A172 (cell line): ENCODE results near the gene TOMM40. TPM values are rescaled to one million over a fixed set of nuclear protein-coding genes. Genes with fewer than 3 reads are reported as not detected.
A peak's percentile ranks its signal among the peaks of the same experiment; 100 is the strongest.
"Not testable (repeated sequence)": the region's sequence is repeated elsewhere in the genome, so short reads cannot be mapped to it uniquely, and the experiment has no call there.

Experiments
- DNase-seq: peaks from one replicate; pipeline ENCODE4 v3.0.0-alpha.2; 2015; ENCODE audit warnings: low spot score
- total RNA-seq: library from RNA; depleted of rRNA; stranded (reverse); fragments of >200 nt; shearing (Covaris generic); gene quantifications from 2 replicates; pipeline ENCODE4 v1.2.3, GENCODE V29; 2014

TOMM40 gene
- total RNA-seq, 1 experiment from 2014 or later = 111 TPM

GRCh38 chr19:44871809-44872208 lies 19.2 kb upstream of the TOMM40 start:
- DNase-seq = no peak

- DNase-seq = no peak
Measured at GRCh38 chr19:44872661-44873060, 18.4 kb upstream of the TOMM40 start.

DNA sequence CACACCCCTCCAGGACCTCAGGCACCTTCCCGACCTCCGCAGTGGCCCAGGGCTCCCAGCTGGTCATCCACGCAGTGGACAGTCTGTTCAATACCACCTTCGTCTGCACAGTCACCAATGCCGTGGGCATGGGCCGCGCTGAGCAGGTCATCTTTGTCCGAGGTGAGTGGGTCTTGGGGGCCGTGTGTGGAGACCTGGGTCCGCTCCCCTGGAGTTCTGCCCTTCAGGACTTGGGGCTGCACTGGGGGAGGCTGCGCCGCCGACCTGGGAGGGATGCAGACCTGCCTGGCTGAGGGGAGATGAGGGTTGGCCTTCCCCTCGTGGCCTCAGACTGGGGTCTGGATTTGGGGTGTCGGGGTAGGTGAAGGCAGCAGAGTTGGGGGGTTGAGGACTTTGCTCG lies 16.7 kb upstream of the TOMM40 start:
- no peak for DNase-seq

DNA sequence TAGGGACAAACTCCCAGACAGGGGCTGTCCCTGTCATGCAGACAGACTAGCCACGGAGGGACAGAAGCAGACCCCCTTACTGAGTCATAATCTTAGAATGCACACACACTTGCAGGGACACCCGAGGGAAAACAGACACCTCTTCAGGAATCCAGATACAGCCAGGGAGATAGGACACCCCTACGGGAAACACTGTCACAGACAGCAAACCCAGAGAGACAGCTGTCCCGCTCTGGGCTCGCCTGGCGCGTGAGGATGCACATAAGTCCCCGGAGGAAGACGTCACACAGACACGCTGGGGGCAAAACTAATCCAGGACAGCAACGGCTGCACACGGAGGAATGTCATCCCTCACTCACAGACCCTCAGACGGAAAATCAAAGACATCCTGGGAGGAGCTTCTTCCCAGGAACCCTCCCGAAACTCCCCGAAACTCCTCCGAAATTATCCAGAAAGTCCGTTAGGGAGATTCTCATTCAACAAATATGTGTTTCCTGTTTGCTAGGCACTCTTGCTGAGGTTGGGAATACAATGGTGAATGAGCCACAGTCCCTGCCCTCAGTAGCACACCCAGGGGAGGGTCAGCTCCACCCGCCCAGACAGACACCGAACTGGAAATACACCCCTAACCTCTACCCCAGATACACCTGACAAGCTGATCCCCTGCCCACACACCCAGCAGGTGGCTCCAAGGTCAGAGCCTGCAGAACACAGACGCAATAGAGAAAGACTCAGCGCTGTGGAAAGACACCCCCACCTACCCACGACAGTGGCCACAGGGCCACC lies 15.2 kb upstream of the TOMM40 start:
- DNase-seq = peak; percentile 53

DNA sequence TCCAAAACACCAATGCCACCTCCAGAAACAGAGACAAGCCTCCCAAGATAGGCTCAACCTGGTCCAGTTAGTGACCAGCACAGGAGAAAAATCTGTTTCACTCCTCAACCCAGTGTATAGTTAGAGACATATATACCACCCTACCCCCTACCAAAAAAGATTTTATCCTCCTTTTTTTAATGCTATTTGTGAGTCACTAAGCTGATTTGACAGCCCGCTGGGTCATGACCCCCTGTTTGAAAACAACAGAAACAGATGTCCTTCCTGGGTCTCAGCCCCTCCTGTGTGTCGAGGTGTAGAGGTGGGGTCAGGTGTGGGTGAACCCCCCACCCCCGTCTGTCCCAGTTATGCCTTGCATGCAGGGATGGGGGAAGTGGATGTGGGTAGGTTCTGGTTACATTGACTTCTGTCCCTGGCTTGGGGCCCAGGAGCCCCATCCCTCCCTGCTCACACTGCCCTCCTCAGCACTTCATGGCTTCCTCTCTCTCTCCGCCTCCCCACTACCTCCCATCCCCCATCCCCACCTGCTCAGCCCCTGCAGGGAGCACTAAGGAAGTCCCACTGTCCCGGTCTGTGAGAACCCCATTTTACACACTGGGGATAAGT lies 14.0 kb upstream of the TOMM40 start:
- DNase-seq = no peak

DNA sequence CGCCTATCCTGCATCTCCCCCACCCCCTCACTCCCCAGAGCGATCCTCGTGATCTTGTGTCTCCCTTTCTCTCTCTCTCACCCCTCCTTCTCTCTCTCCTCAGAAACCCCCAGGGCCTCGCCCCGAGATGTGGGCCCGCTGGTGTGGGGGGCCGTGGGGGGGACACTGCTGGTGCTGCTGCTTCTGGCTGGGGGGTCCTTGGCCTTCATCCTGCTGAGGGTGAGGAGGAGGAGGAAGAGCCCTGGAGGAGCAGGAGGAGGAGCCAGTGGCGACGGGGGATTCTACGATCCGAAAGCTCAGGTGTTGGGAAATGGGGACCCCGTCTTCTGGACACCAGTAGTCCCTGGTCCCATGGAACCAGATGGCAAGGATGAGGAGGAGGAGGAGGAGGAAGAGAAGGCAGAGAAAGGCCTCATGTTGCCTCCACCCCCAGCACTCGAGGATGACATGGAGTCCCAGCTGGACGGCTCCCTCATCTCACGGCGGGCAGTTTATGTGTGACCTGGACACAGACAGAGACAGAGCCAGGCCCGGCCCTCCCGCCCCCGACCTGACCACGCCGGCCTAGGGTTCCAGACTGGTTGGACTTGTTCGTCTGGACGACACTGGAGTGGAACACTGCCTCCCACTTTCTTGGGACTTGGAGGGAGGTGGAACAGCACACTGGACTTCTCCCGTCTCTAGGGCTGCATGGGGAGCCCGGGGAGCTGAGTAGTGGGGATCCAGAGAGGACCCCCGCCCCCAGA lies 12.8 kb upstream of the TOMM40 start:
- DNase-seq = no peak

- no peak for DNase-seq
Measured at GRCh38 chr19:44879309-44880065, 11.6 kb upstream of the TOMM40 start.

- DNase-seq = no peak
Measured at GRCh38 chr19:44882063-44882462, 9.0 kb upstream of the TOMM40 start.

GRCh38 chr19:44882619-44883397 lies 8.2 kb upstream of the TOMM40 start:
- DNase-seq = not testable (repeated sequence)

DNA sequence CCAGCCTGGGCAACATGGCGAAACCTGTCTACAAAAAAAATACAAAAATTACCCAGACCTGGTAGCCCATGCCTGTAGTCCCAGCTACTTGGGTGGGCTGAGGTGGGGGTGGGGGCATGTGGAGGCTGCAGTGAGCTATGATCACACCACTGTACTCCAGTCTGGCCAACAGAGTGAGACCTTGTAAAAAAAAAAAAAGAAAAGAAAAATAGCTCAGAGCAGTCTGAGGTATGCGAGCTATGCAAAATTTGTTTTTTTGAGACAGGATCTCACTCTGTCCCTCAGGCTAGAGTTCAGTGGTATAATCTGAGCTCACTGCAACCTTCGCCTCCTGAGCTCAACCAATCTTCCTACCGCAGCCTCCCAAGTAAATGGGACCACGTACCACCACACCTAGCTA lies 7.1 kb upstream of the TOMM40 start:
- no peak for DNase-seq

- DNase-seq = no peak
Measured at GRCh38 chr19:44884566-44884965, 6.5 kb upstream of the TOMM40 start.

DNA sequence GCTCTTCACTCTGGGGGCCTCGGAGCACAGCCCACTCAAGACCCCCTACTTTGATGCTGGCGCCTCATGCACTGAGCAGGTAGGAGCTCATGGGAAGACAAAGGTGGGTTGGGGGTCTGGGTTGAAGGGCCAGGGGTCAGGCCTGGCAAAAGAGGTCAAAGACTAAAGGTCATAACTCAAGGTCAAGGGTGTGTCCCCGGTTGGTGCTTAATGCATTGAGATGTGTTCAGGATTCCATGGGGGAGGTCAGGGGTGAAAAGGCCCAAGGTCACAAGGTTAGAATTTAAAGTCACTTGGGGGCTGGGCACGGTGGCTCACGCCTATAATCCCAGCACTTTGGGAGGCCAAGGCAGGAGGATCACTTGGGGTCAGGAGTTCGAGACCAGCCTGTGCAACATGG lies 4.9 kb upstream of the TOMM40 start:
- no peak for DNase-seq

DNA sequence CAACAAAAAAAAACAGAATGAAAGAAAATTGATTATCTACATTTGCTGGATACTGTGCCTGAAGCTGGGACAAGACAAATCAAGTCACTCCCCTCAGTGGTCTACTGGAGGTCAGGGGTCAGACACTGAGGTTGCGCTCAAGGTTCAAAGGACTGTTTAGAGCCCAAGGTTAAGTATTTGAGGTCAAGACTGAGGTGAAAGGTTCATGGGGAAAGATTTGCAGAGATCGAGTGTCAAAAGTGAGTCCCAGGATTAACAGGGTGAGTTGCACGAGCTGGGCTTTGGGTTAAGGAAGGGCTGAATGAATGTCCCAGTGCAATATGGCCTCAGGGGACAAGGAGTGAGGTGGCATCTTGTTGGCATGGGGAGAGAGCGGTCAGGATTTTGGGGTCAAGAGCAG lies 3.4 kb upstream of the TOMM40 start:
- DNase-seq = no peak

DNA sequence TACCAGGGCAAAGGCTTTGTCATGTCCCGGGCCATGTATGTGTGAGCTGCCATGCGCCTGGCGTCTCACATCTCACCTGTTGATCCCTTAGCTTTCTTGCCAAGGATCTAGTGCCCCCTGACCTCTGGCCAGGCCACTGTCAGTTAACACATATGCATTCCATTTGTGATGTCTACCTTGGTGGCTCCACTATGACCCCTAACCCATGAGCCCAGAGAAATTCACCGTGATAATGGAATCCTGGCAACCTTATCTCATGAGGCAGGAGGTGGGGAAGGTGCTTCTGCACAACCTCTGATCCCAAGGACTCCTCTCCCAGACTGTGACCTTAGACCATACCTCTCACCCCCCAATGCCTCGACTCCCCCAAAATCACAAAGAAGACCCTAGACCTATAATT lies 2.7 kb upstream of the TOMM40 start:
- not testable (repeated sequence) for DNase-seq

DNA sequence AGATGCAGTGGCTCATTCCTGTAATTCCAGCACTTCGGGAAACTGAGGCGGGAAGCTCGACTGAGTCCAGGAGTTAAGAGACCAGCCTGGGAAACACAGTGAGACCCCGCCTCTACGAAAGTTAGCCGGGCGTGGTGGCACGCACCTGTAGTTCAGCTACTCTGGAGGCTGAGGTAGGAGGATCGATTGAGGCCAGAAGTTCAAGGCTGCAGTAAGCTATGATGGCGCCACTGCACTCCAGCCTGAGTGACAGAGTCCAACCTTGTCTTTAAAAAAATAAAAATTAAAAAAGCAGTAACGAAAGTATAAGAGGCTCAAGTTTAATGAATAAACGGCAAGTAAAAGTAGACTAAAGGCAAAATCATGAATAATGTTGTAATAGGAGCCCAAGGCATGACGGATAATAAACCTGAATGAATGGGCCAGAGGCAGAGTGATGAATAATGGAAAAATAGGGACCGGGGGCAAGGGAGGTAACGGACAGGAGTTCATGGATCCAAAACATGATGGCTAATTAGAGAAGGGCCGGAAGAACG lies 1.2 kb upstream of the TOMM40 start:
- no peak for DNase-seq

GRCh38 chr19:44890366-44891015 lies 563 bp upstream of the TOMM40 start:
- DNase-seq = peak; percentile 96

- no peak for DNase-seq
Measured at GRCh38 chr19:44892932-44893331, 1.9 kb downstream of the TOMM40 start.

- no peak for DNase-seq
Measured at GRCh38 chr19:44893332-44894051, 2.4 kb downstream of the TOMM40 start.

GRCh38 chr19:44894052-44894400 lies 3.0 kb downstream of the TOMM40 start:
- DNase-seq = no peak

DNA sequence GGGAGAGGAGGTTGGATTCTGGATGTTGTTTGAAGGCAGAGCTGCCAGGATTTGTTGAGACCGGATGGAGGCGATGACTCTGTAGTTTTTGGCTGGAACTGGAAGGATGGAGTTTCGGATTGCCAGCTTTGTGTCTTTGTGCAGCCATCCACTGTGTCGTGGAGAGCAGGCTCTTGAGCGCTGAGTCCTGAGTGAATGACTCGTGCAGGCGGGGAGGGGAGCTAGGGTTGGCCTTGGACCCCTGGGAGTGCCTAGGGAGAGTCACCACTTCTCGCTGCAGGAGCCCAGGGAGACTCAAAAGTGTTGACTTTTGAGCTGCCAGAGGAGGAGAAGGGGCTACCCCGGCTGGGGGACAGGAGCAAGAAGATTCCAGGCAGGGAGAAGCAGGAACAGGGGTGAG lies 3.9 kb downstream of the TOMM40 start:
- no peak for DNase-seq
